GM21447 (cell line): ENCODE data around the gene MYO7B.

Experiments used
- ATAC-seq: cut with Tn5 transposase; IDR thresholded peaks from one replicate; pipeline ENCODE4 v1.9.1; 2021; ENCODE audit not compliant: unreplicated experiment

Gene MYO7B

GRCh38 chr2:127623388-127624319, 88.2 kb downstream of the MYO7B start:
- ATAC-seq = no peak

- no peak for ATAC-seq
Measured at GRCh38 chr2:127624320-127624755, 88.9 kb downstream of the MYO7B start.

- no peak for ATAC-seq
Measured at GRCh38 chr2:127624756-127625571, 89.5 kb downstream of the MYO7B start.

- no peak for ATAC-seq
Measured at GRCh38 chr2:127625572-127625951, 90.1 kb downstream of the MYO7B start.

- ATAC-seq = no peak
Measured at GRCh38 chr2:127626175-127626574, 90.7 kb downstream of the MYO7B start.

GRCh38 chr2:127626917-127627739, 91.6 kb downstream of the MYO7B start:
- ATAC-seq = no peak

GRCh38 chr2:127627740-127628571, 92.5 kb downstream of the MYO7B start:
- ATAC-seq = no peak

GRCh38 chr2:127628767-127629614, 93.5 kb downstream of the MYO7B start:
- ATAC-seq = no peak

- no peak for ATAC-seq
Measured at GRCh38 chr2:127629637-127630036, 94.2 kb downstream of the MYO7B start.

- no peak for ATAC-seq
Measured at GRCh38 chr2:127630096-127630863, 94.8 kb downstream of the MYO7B start.

- ATAC-seq = no peak
Measured at GRCh38 chr2:127630864-127631540, 95.5 kb downstream of the MYO7B start.

GRCh38 chr2:127631541-127631996, 96.1 kb downstream of the MYO7B start:
- no peak for ATAC-seq

- no peak for ATAC-seq
Measured at GRCh38 chr2:127631997-127632581, 96.6 kb downstream of the MYO7B start.

GRCh38 chr2:127632592-127633489, 97.4 kb downstream of the MYO7B start:
- ATAC-seq = no peak

GRCh38 chr2:127633556-127634065, 98.1 kb downstream of the MYO7B start:
- no peak for ATAC-seq

- ATAC-seq = no peak
Measured at GRCh38 chr2:127634066-127634617, 98.7 kb downstream of the MYO7B start.
